ENCODE data around the gene EMC1.
"Not testable (repeated sequence)": the region's sequence is repeated elsewhere in the genome, so short reads cannot be mapped to it uniquely, and the experiment has no call there.

EMC1 gene

GRCh38 chr1:19273106-19273843, 22.0 kb upstream of the EMC1 start:
- Mint-ChIP-seq H3K9me3 (peaks cover 6% of the 10 kb centered on the region), H3K27me3 (ENCODE audit: low read depth) (no peaks in the 10 kb centered on the region), H3K4me1 (no peaks in the 10 kb centered on the region), H3K27ac (no peak overlapping the region), H3K36me3 (ENCODE audit: low read depth) (peaks cover 12% of the 10 kb centered on the region), H3K4me3 (no peak overlapping the region)
- TF ChIP-seq, protein P1, sequence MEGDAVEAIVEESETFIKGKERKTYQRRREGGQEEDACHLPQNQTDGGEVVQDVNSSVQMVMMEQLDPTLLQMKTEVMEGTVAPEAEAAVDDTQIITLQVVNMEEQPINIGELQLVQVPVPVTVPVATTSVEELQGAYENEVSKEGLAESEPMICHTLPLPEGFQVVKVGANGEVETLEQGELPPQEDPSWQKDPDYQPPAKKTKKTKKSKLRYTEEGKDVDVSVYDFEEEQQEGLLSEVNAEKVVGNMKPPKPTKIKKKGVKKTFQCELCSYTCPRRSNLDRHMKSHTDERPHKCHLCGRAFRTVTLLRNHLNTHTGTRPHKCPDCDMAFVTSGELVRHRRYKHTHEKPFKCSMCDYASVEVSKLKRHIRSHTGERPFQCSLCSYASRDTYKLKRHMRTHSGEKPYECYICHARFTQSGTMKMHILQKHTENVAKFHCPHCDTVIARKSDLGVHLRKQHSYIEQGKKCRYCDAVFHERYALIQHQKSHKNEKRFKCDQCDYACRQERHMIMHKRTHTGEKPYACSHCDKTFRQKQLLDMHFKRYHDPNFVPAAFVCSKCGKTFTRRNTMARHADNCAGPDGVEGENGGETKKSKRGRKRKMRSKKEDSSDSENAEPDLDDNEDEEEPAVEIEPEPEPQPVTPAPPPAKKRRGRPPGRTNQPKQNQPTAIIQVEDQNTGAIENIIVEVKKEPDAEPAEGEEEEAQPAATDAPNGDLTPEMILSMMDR (IDR thresholded peaks at IDR 0.05; ENCODE audit: unreplicated experiment in 3 of 3) = no peak

DNA sequence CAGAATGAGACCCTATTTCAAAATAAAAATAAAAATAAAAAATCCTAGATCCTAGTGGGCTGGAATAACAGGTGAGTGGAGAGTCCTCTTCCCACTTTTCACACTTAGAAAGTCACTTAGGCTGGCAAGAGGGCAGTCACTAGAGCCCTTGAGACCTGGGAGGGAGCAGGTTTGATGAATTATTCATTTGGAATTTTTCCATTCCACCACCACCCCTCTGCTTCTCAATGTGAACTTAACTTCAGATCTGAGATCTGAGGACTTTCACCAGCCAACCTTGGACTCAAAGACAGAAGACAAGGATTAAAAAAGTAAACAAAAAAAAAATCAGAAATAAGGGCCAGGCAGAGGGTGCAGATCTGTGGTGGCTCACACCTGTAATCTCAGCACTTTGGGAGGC, 20.7 kb upstream of the EMC1 start:
- peak overlapping the region in 1 of 3 experiments; percentile 58 for H3K27ac Mint-ChIP-seq
- H3K27me3 Mint-ChIP-seq (ENCODE audit: low read depth) = no peaks in the 10 kb centered on the region
- H3K4me3 Mint-ChIP-seq = no peak overlapping the region
- H3K36me3 Mint-ChIP-seq (ENCODE audit: low read depth) = peaks cover 12% of the 10 kb centered on the region
- no peaks in the 10 kb centered on the region for H3K4me1 Mint-ChIP-seq
- TF ChIP-seq, protein P1 (IDR thresholded peaks at IDR 0.05; ENCODE audit: unreplicated experiment in 3 of 3) = no peak
- H3K9me3 Mint-ChIP-seq = peaks cover 6% of the 10 kb centered on the region

DNA sequence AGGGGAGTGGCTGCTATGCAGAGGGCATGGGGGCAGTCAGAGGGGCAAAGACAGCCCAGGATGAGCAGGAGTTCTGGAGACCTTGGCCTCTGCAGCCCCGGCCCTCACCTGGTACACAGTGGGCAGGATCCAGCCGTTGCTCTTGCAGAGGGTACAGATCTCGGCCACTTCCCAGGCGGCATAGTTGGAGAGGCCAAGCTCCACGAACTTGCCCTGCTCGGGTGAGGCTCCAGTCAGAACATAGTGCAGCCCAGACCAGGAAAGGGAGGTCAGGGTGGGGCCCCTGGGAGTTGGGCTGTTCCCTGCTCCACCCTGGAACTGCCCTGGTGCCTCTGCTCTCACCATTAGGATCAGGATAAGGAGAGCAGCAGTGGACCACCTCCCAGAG, 19.0 kb upstream of the EMC1 start:
- H3K4me3 Mint-ChIP-seq; H3K9me3 Mint-ChIP-seq; H3K36me3 Mint-ChIP-seq (ENCODE audit: low read depth); H3K27ac Mint-ChIP-seq; H3K27me3 Mint-ChIP-seq (ENCODE audit: low read depth); H3K4me1 Mint-ChIP-seq: not testable (repeated sequence)

- not testable (repeated sequence) for H3K4me3 Mint-ChIP-seq; H3K36me3 Mint-ChIP-seq (ENCODE audit: low read depth); H3K9me3 Mint-ChIP-seq; H3K27me3 Mint-ChIP-seq (ENCODE audit: low read depth); H3K4me1 Mint-ChIP-seq; H3K27ac Mint-ChIP-seq
These were observed 18.4 kb upstream of the EMC1 start for GRCh38 chr1:19269427-19270342.

- peaks cover 4% of the 10 kb centered on the region for H3K36me3 Mint-ChIP-seq (ENCODE audit: low read depth)
These were observed 17.1 kb upstream of the EMC1 start for GRCh38 chr1:19268445-19268844.

GRCh38 chr1:19262744-19263143, 11.4 kb upstream of the EMC1 start:
- H3K9me3 Mint-ChIP-seq = no peaks in the 10 kb centered on the region
- no peak overlapping the region for H3K27ac Mint-ChIP-seq
- peaks cover 13% of the 10 kb centered on the region for H3K36me3 Mint-ChIP-seq (ENCODE audit: low read depth)
- H3K27me3 Mint-ChIP-seq (ENCODE audit: low read depth) = no peaks in the 10 kb centered on the region
- H3K4me1 Mint-ChIP-seq = peaks cover 11% of the 10 kb centered on the region
- TF ChIP-seq, protein P1 (IDR thresholded peaks at IDR 0.05; ENCODE audit: unreplicated experiment in 3 of 3) = no peak
- no peak overlapping the region for H3K4me3 Mint-ChIP-seq

More at GRCh38 chr1:19268445-19268844, 17.1 kb upstream of the EMC1 start:
- no peak overlapping the region for H3K27ac Mint-ChIP-seq
- no peaks in the 10 kb centered on the region for H3K9me3 Mint-ChIP-seq
- no peaks in the 10 kb centered on the region for H3K4me1 Mint-ChIP-seq
- TF ChIP-seq, protein P1 (IDR thresholded peaks at IDR 0.05; ENCODE audit: unreplicated experiment in 3 of 3) = no peak
- no peak overlapping the region for H3K4me3 Mint-ChIP-seq
- no peaks in the 10 kb centered on the region for H3K27me3 Mint-ChIP-seq (ENCODE audit: low read depth)

Data from nephron (organoid).